Ishikawa (cell line): ENCODE measurements around the gene SLAMF7.

Experiments
- CEBPB ChIP-seq: IDR thresholded peaks from 2 replicates; pipeline ENCODE4 v1.6.1; 2012
- CREB1 ChIP-seq: IDR thresholded peaks from 2 replicates; pipeline ENCODE4 v1.6.1; 2012; ENCODE audit warnings: low read depth
- EGR1 ChIP-seq: IDR thresholded peaks from 2 replicates; pipeline ENCODE4 v1.6.1; 2012
- EP300 ChIP-seq: IDR thresholded peaks from 2 replicates; pipeline ENCODE4 v1.6.1; 2012; ENCODE audit warnings: borderline replicate concordance
- FOXM1 ChIP-seq: IDR thresholded peaks from 2 replicates; pipeline ENCODE4 v1.6.1; 2012; ENCODE audit warnings: low read depth, borderline replicate concordance
- MAX ChIP-seq: IDR thresholded peaks from 2 replicates; pipeline ENCODE4 v1.6.1; 2012
- NFIC ChIP-seq: IDR thresholded peaks from 2 replicates; pipeline ENCODE4 v1.6.1; 2012
- RAD21 ChIP-seq: IDR thresholded peaks from 2 replicates; pipeline ENCODE4 v1.6.1; 2012; ENCODE audit warnings: low read depth
- TAF1 ChIP-seq: IDR thresholded peaks from 2 replicates; pipeline ENCODE4 v1.6.1; 2012; ENCODE audit warnings: low read depth, mild to moderate bottlenecking
- TCF12 ChIP-seq: IDR thresholded peaks from 2 replicates; pipeline ENCODE4 v1.6.1; 2012; ENCODE audit warnings: low read depth
- TEAD4 ChIP-seq: IDR thresholded peaks from 2 replicates; pipeline ENCODE4 v1.6.1; 2012
- USF1 ChIP-seq: IDR thresholded peaks from 2 replicates; pipeline ENCODE4 v1.6.1; 2012
- YY1 ChIP-seq: IDR thresholded peaks from 2 replicates; pipeline ENCODE4 v1.6.1; 2012; ENCODE audit warnings: low read depth
- ZBTB7A ChIP-seq: IDR thresholded peaks from 2 replicates; pipeline ENCODE4 v1.6.1; 2012; ENCODE audit warnings: low read depth
- TF ChIP-seq, protein P1 (sequence below): IDR thresholded peaks from 2 replicates; pipeline ENCODE4 v1.6.1; 2012; ENCODE audit warnings: low read depth, mild to moderate bottlenecking

The SLAMF7 gene

GRCh38 chr1:160746836-160747500, 7.9 kb downstream of the SLAMF7 start:
- TF ChIP-seq ZBTB7A, result no peak
- TF ChIP-seq CEBPB, result no peak
- TF ChIP-seq TCF12, result no peak
- no peak for TF ChIP-seq FOXM1
- TF ChIP-seq TEAD4, result no peak
- no peak for TF ChIP-seq CREB1
- TF ChIP-seq MAX, result no peak

- no peak for TF ChIP-seq TCF12
- no peak for TF ChIP-seq MAX
- no peak for TF ChIP-seq NFIC
- no peak for TF ChIP-seq FOXM1
- TF ChIP-seq CREB1, result no peak
Observed at GRCh38 chr1:160747717-160748116, 8.7 kb downstream of the SLAMF7 start.

- TF ChIP-seq TAF1 (no peak), YY1 (no peak), NFIC (no peak), FOXM1 (no peak), RAD21 (no peak), ZBTB7A (no peak), TEAD4 (no peak), MAX (no peak)
Observed at GRCh38 chr1:160748181-160748877, 9.3 kb downstream of the SLAMF7 start.

DNA sequence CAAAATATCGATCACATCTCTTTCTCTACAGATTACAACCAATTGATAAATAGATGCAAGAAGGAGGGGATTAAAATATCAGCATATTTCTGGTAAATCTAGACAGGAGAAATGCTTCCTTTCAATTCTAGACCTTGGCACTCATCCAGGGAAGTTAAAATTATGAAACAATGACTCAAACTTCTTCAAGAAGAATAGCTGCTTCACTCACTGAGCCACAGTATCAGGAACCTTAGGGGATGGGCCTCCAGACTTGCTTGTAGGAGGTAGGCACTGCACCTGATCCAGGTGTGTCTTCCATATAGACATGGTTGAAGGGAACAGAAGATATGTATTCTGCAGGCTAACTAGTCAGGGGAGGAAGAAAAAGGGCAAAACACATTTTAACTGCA, 9.8 kb downstream of the SLAMF7 start:
- TF ChIP-seq NFIC (no peak), RAD21 (no peak), TCF12 (no peak), USF1 (no peak), EGR1 (no peak), FOXM1 (no peak), CREB1 (no peak), ZBTB7A (no peak), TEAD4 (no peak), CEBPB (no peak), YY1 (no peak), MAX (no peak), TAF1 (no peak)
- TF ChIP-seq, protein P1, sequence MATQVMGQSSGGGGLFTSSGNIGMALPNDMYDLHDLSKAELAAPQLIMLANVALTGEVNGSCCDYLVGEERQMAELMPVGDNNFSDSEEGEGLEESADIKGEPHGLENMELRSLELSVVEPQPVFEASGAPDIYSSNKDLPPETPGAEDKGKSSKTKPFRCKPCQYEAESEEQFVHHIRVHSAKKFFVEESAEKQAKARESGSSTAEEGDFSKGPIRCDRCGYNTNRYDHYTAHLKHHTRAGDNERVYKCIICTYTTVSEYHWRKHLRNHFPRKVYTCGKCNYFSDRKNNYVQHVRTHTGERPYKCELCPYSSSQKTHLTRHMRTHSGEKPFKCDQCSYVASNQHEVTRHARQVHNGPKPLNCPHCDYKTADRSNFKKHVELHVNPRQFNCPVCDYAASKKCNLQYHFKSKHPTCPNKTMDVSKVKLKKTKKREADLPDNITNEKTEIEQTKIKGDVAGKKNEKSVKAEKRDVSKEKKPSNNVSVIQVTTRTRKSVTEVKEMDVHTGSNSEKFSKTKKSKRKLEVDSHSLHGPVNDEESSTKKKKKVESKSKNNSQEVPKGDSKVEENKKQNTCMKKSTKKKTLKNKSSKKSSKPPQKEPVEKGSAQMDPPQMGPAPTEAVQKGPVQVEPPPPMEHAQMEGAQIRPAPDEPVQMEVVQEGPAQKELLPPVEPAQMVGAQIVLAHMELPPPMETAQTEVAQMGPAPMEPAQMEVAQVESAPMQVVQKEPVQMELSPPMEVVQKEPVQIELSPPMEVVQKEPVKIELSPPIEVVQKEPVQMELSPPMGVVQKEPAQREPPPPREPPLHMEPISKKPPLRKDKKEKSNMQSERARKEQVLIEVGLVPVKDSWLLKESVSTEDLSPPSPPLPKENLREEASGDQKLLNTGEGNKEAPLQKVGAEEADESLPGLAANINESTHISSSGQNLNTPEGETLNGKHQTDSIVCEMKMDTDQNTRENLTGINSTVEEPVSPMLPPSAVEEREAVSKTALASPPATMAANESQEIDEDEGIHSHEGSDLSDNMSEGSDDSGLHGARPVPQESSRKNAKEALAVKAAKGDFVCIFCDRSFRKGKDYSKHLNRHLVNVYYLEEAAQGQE, result no peak

- TF ChIP-seq MAX (no peak), CEBPB (no peak), TEAD4 (no peak), ZBTB7A (no peak), TCF12 (no peak), TAF1 (no peak), CREB1 (no peak), RAD21 (no peak), NFIC (no peak), EGR1 (no peak), EP300 (no peak), USF1 (no peak), FOXM1 (no peak), YY1 (no peak)
- TF ChIP-seq, protein P1, result no peak
Observed at GRCh38 chr1:160750608-160751007, 11.6 kb downstream of the SLAMF7 start.
